Measurements from ENCODE around the gene PARN.
"Not testable (repeated sequence)": the region's sequence is repeated elsewhere in the genome, so short reads cannot be mapped to it uniquely, and the experiment has no call there.

PARN gene

DNA sequence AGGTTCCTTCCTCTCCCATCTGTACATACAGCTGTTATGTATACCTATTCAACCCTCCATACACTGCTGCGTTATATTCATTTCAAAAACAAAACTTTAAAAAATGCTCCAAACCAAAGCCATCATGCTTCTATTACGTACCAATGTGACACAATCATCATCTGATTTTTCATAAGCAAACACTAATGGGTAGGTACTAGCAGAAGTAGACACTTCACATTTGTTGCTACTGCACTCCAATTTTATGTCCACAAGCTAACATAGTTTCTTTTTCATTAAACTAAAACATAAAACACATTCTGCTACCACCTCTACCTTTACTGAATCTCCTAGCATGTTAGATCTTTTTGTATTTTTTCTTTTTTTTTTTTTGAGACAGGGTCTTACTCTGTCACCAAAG lies 57.5 kb downstream of the PARN start:
- no peak for DNase-seq

DNA sequence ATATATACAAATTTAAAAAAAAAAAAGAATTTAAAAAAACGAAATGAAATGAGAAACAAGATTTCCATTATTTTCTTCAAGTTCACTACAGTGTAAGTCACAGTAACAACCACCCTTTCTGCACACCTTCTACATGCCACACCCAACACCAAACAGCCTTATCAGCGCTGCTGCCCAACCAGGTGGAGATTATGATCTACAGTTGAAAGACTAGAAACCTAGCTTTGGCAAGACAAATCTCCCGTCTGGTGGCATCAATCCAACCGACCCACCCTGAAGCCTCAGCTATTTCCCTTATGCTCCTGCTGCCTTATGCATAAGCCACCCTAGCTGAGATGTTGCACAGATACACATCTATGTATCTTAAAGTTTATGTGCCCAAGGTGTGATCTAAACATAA lies 60.8 kb downstream of the PARN start:
- DNase-seq = no peak

DNA sequence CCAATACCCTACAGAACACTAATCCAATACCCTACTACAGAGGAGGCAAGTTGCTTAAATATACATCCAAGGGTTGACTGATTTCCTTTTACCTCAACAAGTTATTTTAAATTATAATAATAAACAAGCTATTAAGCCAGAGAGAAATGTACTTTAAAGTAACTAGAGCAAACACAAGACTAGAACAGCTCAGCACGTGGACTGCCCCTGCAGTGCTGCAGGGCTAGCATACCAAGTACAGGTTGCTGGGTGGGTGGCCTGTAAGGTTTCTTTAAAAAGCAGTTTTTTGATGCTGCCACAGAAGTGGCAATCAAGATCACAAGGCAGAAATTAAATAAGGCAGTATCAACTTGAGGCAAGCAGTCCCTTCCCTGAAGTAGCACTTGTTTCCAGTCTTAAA lies 63.5 kb downstream of the PARN start:
- DNase-seq = no peak

DNA sequence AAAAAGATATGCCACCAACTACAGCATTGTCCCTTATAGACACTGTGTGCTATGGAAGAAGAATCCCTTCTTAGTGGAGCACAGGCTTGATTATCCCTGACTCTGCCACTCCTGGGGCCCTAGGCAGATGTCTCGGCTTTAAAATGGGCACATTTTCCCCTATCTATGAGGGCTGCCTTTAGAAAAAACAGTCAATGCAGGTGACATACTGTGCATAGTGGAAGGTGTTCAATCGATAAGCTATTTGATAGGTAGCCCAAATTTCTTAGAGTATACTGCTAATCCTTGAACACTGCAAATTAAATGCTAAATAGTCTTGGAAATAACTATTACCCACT lies 64.4 kb downstream of the PARN start:
- DNase-seq = no peak

DNA sequence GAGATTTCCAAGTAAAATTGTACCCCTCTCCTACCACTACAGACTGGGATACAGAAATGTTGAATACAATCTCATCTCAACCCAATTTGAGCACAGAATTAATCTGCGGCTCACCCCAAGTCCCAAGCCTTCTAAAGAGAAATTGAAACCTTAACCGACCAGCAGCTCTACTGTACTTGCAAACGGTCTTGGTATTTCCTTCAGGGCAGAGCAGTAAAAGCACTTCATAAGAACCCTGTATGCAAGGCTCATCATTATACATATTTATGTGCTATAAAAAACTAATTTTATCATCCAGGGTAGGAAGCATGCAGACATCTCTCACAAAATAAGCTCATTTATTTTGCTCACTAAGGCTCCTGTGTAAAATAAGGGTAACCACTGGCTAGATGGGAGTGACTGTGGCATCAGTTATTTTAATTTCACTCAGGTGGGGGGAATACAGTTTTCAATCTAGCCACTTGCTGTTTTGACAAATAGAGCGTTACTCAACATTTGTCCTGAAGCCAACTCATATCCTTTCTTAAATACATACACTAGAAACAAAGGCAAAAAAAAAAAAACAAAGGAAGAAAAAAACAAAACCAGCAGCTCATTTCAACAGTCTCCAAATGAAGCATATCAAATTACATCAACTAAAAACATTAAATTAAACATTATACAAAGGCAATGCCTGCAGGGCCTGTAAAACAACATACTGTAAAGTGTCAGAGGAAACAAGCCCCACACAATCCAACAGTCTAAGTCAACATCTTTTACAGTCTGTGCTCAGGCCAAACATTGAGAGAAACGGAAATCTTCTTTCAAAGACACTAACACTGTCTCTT lies 65.0 kb downstream of the PARN start:
- peak; percentile 24 for DNase-seq

DNA sequence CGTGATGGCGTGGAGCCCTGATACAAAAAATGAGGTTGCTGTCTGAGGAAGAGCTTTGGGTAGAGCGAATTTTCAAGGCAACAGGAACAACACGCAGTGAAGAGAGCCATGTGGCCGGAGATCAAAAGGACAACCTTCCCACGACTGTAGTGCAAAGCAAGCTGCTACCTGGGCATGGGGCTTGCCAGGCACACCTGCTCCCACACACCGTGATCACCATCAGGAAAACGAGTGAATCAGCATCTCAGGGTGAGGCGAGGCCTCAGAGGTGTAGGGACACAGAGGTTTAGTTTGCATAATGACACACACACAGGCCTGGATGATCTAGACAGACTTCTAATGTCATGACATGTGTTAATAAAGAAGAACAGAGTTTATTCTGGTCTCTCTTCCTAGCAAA lies 65.7 kb downstream of the PARN start:
- DNase-seq = no peak

DNA sequence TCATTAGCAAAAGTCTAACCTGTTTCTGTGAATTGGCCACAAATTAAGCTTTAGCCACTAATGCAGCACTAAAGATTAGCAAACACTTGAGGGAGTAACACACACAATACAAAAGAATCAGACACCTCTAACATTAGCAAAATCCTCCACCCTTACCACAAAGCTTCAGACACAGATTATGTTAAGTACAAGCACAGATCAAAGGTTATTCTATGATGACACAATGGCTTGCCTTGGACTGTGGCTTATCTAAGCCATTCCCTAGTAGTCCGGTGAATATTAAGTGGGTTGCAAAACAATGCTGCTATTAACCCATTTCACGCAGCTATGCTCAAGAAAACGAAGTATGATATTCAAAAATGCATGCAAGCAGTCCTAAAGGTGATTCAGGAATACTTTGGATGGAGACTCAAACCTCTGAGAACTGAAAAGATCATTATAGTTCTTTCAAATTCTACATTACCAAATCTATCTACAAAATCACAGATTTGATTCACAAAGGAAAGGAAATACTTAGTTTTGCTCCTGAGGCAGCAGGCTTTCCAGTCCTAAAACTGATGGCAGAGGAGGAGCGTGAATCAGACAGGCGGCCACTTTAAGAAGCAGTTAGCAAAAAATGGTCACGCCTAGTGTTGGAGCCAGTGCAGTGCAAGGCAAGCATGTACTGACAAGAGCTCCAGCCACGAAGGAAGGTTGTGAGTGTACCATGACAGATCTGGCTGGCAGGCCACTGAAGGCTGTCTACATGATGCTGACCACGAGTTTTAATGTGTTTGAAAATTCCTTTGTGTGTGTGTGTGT lies 67.2 kb downstream of the PARN start:
- DNase-seq = no peak

DNA sequence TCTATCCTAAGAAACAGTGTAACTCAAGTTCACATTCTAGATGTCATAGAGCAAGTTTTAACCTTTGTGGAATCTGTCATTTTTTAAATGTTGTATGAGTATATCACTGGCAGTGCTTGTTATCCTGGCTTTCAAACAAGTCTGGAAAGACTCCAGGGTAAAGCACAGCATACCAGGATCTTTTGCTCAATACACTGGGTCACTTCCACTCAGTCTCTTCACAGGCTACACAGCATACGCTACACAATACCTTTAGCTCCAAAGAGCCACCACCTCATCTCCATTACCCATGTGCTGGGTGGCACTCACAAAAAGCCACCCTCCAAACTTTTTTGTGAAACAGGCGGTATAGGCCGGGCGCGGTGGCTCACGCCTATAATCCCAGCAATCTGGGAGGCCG lies 69.5 kb downstream of the PARN start:
- DNase-seq = no peak

DNA sequence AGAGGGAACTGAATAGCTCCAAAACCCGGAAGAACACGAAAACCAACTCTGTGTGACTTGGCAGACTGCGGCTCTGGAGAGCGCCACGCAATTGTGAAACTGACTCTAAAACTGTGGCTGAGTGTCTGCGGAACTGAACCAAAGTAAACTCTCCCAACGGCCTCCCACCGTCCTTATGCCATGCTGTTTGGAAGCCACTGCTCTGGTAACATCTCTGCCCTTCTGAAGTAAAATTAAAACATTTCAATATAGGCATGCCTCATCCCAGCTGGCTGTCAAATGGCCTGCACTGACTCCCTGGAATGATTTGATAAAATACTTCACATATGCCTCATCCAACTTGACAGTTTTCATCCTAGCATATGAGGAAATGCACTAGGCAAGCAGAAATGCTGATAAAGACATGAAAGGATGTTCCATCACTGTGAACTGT lies 70.2 kb downstream of the PARN start:
- DNase-seq = no peak

DNA sequence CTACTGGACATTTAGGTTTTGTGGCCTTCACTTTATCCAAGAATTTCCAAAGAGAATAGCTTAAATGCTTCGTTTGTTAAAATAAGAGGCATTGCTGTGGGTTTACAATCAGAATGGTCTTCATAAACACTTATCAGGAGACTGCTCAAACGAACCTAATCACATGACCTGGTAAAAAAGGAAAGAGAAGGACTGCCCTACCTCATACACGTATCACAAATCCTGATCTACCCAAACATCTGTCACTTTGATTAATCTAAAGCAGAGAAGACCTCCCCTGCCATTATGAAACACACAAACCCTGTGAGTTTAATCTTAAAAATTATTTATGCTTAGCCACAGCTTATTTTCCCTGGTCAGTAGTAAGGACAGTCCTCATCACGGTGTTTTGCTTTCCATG lies 76.6 kb downstream of the PARN start:
- DNase-seq = no peak

DNA sequence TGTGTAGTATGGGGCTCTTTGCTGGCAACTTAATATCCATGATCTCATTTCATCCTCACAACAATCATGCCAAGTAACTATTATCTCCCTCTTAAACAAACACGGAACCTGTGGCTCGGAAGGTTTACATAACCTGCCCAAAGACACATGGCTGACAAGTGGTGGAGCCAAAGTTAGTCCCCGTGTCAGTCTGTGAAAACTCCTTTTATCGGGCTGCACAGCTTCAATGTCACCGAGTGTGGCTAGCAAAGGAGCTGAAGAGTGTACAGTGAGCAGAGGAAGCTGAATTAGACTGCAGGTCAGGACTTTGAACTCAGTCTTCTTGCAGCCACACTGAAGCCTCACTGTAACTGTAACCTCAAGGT lies 80.3 kb downstream of the PARN start:
- DNase-seq = no peak

DNA sequence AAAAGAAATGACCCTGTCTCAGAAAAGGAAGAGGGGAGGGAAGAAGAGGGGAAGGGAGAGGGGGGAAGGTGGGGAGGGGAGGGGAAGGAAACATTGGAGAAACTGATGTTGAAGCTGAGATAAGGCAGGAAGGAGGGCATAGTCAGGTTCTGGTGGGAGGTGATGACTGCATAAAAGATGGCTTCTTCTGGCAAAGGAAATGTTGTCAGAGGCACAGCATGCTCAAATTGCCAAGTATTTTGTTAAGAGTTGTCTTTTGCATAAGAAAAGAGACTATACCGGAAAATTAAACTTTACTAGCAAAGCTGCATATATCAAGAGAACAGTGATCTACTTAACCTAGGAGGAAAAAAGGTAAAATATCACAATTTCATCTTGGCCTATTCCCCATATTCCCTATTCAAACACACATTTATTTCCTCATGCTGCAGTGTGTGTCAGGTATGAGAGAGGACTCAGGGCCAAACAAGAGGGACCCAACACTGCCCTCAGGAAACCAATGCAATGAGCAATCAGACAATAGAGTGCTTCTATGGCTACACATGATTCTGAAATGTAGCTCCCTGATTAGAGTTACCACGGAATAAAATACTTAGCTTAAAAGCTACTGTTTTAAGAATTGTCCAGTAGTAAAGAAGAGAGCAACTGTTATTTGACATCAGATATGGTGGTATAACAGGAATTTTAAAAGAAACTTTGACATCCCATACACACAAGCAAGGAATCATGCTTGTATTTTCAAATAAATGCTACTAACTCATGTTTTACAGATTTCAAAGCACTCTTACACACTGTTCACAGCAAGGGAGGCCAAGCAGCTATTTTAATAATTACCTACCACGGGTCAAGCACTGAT lies 80.9 kb downstream of the PARN start:
- DNase-seq = no peak

DNA sequence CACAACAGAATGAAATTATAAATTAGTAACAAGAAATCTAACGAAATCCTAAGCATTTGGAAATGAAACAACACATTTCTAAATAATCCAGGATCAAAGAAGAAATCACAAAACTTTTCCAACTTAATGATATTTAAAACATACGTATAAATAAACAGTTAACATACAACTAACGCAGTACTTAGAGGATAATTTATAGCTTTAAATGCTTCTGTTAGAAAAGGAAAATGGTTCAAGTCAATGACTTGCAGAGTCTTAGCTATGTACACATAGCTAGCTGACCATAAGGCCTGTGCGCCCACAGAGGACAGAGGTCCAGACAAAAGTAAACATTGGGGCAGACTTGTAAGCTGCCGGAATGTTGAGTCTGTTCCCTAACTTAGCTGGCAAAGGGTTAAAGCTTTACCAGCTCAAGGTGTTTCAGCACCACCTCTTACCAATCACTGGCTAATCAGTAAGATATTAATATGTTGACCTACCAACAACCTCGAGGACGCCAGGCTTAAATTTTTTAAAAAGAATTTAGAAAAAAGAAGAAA lies 84.6 kb downstream of the PARN start:
- DNase-seq = no peak

DNA sequence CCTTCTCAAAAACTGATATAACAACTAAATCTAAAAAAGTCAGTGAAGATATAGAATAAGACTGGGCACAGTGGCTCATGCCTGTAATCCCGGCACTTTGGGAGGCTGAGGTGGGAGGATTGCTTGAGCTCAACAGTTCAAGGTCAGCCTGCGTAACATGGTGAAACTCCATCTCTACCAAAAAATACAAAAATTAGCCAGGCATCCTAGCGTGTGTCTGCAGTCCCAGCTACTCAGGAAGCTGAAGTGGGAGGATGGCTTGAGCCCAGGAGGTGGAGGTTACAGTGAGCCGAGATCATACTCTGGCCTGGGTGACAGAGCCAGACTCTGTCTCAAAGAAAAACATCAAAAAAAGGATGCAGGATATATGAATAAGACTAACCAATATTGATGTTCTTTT lies 85.2 kb downstream of the PARN start:
- not testable (repeated sequence) for DNase-seq

DNA sequence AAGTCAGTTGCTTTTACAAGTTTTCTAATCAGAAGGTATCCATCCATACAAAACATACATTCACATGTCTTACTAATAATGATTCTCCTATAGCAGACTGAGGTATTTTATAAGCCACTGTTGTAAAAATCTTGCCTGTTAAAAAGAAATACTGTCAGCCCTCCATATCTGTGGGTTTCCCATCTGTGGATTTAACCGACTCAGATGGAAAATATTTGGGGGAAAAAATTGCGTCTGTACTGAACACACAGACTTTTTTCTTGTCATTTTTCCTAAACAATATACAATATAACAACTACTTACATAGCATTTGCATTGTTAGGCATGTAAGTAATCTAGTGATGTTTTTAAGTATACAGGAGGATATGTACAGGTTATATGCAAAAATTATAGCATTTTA lies 90.4 kb downstream of the PARN start:
- DNase-seq = no peak

DNA sequence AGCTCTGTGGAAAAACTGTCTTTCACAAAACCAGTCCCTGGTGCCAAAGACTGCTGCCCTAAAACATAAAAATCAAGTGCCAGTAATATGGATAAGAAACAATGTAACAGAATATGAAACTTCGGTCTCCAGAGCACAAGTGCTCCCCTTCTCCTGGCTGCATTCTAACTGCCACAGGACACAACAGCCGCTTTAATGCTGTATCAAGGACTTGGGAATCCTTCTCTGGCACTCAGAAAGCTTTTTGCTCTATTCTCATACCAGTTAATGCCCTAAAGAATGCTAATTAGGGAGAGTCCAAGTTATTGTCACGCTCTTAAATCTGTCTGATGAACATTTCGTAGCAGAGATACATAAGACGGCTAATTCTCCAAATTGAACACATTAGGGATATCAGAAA lies 90.9 kb downstream of the PARN start:
- no peak for DNase-seq

DNA sequence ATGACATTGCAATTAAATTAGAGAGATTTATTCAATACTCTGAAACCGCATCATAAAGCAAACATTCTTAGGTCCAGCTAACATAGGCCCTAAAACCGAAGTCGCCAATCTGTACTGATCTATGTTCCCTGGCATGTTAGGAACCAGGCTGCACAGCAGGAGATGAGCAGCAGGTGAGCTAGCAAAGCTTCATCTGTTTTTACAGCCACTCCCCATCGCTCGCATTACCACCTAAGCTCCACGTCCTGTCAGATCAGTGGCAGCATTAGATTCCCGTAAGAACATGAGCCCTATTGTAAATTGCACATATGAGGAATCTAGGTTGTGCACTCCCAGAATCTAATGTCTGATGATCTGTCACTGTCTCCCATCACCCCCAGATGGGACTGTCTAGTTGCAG lies 91.5 kb downstream of the PARN start:
- DNase-seq = no peak

DNA sequence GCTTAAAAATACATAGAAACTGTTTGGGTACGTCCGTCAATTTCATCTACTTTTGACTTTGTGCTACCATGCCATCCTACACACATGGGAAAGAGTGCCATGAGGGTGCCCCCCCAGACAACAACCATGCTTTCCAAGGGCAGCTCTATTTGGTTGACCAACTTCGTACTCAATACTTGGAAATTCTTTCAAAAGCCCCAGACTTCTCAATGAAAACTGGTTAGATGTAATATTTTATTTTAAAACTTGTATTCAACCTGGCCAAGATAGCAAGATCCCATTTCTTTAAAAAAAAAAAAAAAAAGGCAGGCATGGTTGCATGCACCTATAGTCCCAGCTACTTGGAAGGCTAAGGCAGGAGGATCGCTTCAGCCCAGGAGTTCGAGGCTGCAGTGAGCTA lies 98.4 kb downstream of the PARN start:
- no peak for DNase-seq

DNA sequence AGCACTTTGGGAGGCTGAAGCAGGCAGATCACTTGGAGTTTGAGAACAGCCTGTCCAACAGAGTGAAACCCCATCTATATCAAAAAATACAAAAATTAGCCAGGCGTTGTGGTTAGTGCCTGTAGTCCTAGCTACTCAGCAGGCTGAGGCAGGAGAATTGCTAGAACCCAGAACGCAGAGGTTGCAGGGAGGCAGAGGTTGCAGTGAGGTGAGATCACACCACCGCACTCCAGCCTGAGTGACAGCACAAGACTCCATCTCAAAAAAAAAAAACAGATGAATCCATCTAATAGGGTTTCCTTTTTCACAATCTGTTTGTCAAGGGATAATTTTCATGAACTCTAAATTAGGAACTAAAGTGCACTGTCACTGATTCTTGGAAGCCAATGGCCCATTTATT lies 99.0 kb downstream of the PARN start:
- no peak for DNase-seq

DNA sequence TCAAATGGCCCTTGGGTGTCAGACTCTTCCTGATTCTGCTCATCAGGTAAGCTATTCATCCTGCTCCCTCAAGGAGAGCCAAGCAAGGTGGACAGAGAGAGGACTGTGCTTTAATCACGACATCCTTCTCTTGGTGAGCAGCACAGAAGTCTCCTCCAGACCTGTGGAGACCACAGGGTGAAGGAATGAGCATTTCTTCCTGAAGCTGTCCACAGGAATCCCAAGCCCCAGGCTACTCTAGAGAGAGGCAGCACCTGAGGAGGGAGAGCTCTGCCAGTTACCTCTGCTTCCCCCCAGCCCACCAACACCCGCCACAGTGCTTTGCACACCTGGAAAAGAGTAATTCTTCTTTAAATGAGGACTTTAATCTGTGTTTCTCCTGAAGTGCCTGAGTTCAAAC lies 100.0 kb downstream of the PARN start:
- DNase-seq = no peak

DNA sequence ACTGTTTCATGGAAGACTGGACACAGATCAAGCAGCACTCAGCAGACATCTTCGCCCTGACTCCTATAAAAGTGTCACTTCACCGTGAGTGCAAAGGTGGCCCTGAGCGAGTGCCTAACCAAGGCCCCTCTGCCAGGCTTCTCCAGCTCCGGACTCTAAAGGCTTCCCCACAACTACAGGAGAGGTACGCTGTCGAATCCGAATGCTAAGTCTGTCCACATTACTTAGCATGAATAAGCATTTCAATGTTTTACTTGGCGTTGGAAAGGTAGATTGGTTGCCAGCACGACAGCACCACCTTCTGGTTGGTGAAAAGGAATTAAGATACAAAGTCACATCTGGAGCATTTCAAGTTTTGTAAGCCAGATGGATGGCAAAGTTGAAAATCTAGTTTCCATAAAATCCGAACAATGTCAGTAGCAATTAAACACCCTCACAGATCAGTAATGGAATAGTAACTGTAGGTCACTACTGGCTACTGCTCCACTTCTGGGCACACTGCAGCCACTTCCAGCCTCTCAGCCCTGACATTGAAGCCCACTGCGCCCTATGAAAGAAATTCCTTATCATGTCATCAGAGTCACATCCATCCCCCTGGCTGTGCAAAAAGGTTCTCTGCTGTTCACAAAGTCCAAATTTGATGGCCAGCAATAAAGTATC lies 100.9 kb downstream of the PARN start:
- peak; percentile 18 for DNase-seq

DNA sequence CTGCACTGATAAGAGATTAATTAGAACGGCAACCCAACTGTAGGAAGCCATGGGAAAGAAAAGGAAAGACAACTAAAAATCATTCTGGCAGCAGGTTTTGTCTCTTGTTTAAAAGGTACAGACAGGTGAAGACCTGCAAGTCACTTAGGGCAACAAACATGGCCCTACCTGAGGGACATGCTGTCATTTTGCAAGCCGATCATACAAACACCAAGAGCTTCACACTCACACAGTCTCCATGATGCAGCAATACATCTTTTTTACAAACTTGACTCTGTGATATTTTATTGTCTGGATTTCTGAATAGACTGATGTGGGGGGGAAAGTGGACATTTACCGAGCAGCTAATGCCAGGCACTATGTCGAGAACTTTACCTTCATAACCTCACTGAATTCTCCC lies 101.8 kb downstream of the PARN start:
- no peak for DNase-seq
